DOHH2 (cell line): Measurements from ENCODE around the gene AGRN.

Experiments used
- H3F3A ChIP-seq: fragments of 200-600 bp; sonication (generic), shearing (Covaris generic); 2 replicates; pipeline ENCODE4 v1.6.0; 2016; ENCODE audit warnings: antibody characterized with exemption, mild to moderate bottlenecking; ENCODE audit not compliant: control insufficient read depth, insufficient read depth
- H3K27ac ChIP-seq: fragments of 200-600 bp; sonication (generic); 2 replicates; pipeline ENCODE4 v1.5.1; 2014; ENCODE audit warnings: low read depth, mild to moderate bottlenecking, low read length, moderate library complexity
- H3K27me3 ChIP-seq: fragments of 200-600 bp; sonication (generic); 2 replicates; pipeline ENCODE4 v1.6.1; 2014; ENCODE audit warnings: mild to moderate bottlenecking, low read length, mixed read lengths; ENCODE audit not compliant: control insufficient read depth
- H3K36me3 ChIP-seq: fragments of 200-600 bp; sonication (generic); 2 replicates; pipeline ENCODE4 v1.6.1; 2014; ENCODE audit warnings: mild to moderate bottlenecking, low read length, moderate library complexity, mixed read lengths; ENCODE audit not compliant: control insufficient read depth
- H3K4me1 ChIP-seq: fragments of 200-600 bp; sonication (generic); 2 replicates; pipeline ENCODE4 v1.6.1; 2014; ENCODE audit warnings: mild to moderate bottlenecking, low read length, mixed read lengths; ENCODE audit not compliant: control insufficient read depth
- H3K4me2 ChIP-seq: fragments of 200-600 bp; sonication (generic); 2 replicates; pipeline ENCODE4 v1.6.0; 2014; ENCODE audit warnings: mild to moderate bottlenecking, low read length, moderate library complexity
- H3K4me3 ChIP-seq: fragments of 200-600 bp; sonication (generic); 2 replicates; pipeline ENCODE4 v1.5.1; 2014; ENCODE audit warnings: mild to moderate bottlenecking, low read length, mixed read lengths
- H3K79me2 ChIP-seq: fragments of 200-600 bp; sonication (generic); 2 replicates; pipeline ENCODE4 v1.6.1; 2014; ENCODE audit warnings: mild to moderate bottlenecking, low read length, mixed read lengths; ENCODE audit not compliant: control insufficient read depth
- H3K9me2 ChIP-seq: fragments of 200-600 bp; sonication (generic); replicated peaks from 2 replicates; pipeline ENCODE4 v1.6.1; 2014; ENCODE audit warnings: mild to moderate bottlenecking, low read length, mixed read lengths; ENCODE audit not compliant: control insufficient read depth
- H3K9me3 ChIP-seq: fragments of 200-600 bp; sonication (generic); 2 replicates; pipeline ENCODE4 v1.6.1; 2014; ENCODE audit warnings: antibody characterized with exemption, low read length, mixed read lengths; ENCODE audit not compliant: control insufficient read depth, insufficient read depth
- H4K20me1 ChIP-seq: fragments of 200-600 bp; sonication (generic); 2 replicates; pipeline ENCODE4 v1.6.0; 2014; ENCODE audit warnings: low read depth, mild to moderate bottlenecking, antibody characterized with exemption, low read length, moderate library complexity; ENCODE audit not compliant: control insufficient read depth, insufficient read depth
- CTCF ChIP-seq: fragments of 200-600 bp; sonication (generic); IDR thresholded peaks from one replicate; pipeline ENCODE4 v1.5.1; 2014; ENCODE audit warnings: antibody characterized with exemption, mild to moderate bottlenecking, low read depth, low read length; ENCODE audit not compliant: poor library complexity, severe bottlenecking
- EZH2phosphoT487 ChIP-seq: fragments of 200-600 bp; sonication (generic); IDR thresholded peaks from 2 replicates; pipeline ENCODE4 v1.6.1; 2017; ENCODE audit warnings: borderline replicate concordance, mild to moderate bottlenecking, antibody characterized with exemption, low read length, moderate library complexity, mixed read lengths

The AGRN gene

GRCh38 chr1:1088029-1088800 is 68.3 kb downstream of the AGRN start:
- no peaks in the 10 kb centered on the region for H3K79me2 ChIP-seq
- H3K9me3 ChIP-seq, result no peaks in the 10 kb centered on the region
- peaks cover 10% of the 10 kb centered on the region for H3K4me1 ChIP-seq
- H3K27ac ChIP-seq, result no peak overlapping the region
- no peak for TF ChIP-seq CTCF
- no peak for TF ChIP-seq EZH2phosphoT487
- no peaks in the 10 kb centered on the region for H3K9me2 ChIP-seq
- peaks cover 4% of the 10 kb centered on the region; the same call in 1 of the 2 replicates for H4K20me1 ChIP-seq
- no peaks in the 10 kb centered on the region for H3F3A ChIP-seq
- no peak overlapping the region for H3K4me2 ChIP-seq
- no peak overlapping the region for H3K4me3 ChIP-seq
- H3K36me3 ChIP-seq, result no peaks in the 10 kb centered on the region
- no peaks in the 10 kb centered on the region for H3K27me3 ChIP-seq

- peaks cover 4% of the 10 kb centered on the region; the same call in 1 of the 2 replicates for H4K20me1 ChIP-seq
- no peaks in the 10 kb centered on the region for H3K9me2 ChIP-seq
- H3K79me2 ChIP-seq, result no peaks in the 10 kb centered on the region
Observed at GRCh38 chr1:1088801-1089680, 69.1 kb downstream of the AGRN start.

GRCh38 chr1:1089731-1090423 is 70.0 kb downstream of the AGRN start:
- H3K79me2 ChIP-seq, result no peaks in the 10 kb centered on the region
- H3K27ac ChIP-seq, result no peak overlapping the region
- H3K27me3 ChIP-seq, result no peaks in the 10 kb centered on the region
- H4K20me1 ChIP-seq, result peaks cover 4% of the 10 kb centered on the region; the same call in 1 of the 2 replicates
- H3F3A ChIP-seq, result no peaks in the 10 kb centered on the region
- no peaks in the 10 kb centered on the region for H3K9me2 ChIP-seq
- no peak for TF ChIP-seq CTCF
- TF ChIP-seq EZH2phosphoT487, result no peak
- peaks cover 15% of the 10 kb centered on the region for H3K4me1 ChIP-seq
- H3K4me3 ChIP-seq, result no peak overlapping the region
- H3K4me2 ChIP-seq, result no peak overlapping the region
- H3K9me3 ChIP-seq, result no peaks in the 10 kb centered on the region
- H3K36me3 ChIP-seq, result no peaks in the 10 kb centered on the region

More at GRCh38 chr1:1088801-1089680, 69.1 kb downstream of the AGRN start:
- no peaks in the 10 kb centered on the region for H3K27me3 ChIP-seq
- H3K4me3 ChIP-seq, result no peak overlapping the region
- H3K4me2 ChIP-seq, result no peak overlapping the region
- H3F3A ChIP-seq, result no peaks in the 10 kb centered on the region
- H3K27ac ChIP-seq, result no peak overlapping the region
- TF ChIP-seq EZH2phosphoT487 (no peak), CTCF (no peak)
- H3K4me1 ChIP-seq, result peaks cover 15% of the 10 kb centered on the region
- H3K36me3 ChIP-seq, result no peaks in the 10 kb centered on the region
- no peaks in the 10 kb centered on the region for H3K9me3 ChIP-seq
